ENCODE measurements around the gene SLC35F2. TPM values are rescaled to one million over a fixed set of nuclear protein-coding genes. Genes with fewer than 3 reads are reported as not detected.

Gene SLC35F2
- total and polyA plus RNA-seq, 10 donors, result 5.0 to 9.1 (median 6.7) TPM

- TF ChIP-seq POLR2A (IDR thresholded peaks at IDR 0.05) (no peak), CTCF (IDR thresholded peaks at IDR 0.05 in 8 of 11, conservative IDR thresholded peaks at IDR 0.05 in 3 of 11) (no peak), POLR2AphosphoS5 (IDR thresholded peaks at IDR 0.05) (no peak)
- no peak for DNase-seq
- 82 to 100% (median 86%) methylated on average over 1 of the region's 1 CpG for WGBS, 5 donors
- H3K36me3 ChIP-seq, result no peaks in the 10 kb centered on the region
- H3K4me3 ChIP-seq, result no peak overlapping the region
- intact Hi-C loops (cut with DNase I; ENCODE audit: low total_unique reads), result no loop called here
- H3K9me3 ChIP-seq, result peaks cover 0 to 9% (median 0%) of the 10 kb centered on the region in 8 donors
- H3K27ac ChIP-seq, result no peak overlapping the region
- H3K27me3 ChIP-seq (replicated peaks in 1 of 7), result peaks cover 0 to 24% (median 0%) of the 10 kb centered on the region in 7 donors
- H3K4me1 ChIP-seq, result no peaks in the 10 kb centered on the region
Observed at GRCh38 chr11:107756553-107756952, 102.0 kb downstream of the SLC35F2 start.

GRCh38 chr11:107752949-107753822 lies 105.4 kb downstream of the SLC35F2 start:
- H3K27ac ChIP-seq, result no peak overlapping the region
- 39 to 84% (median 48%) methylated on average over 2 of the region's 2 CpGs for WGBS, 5 donors
- peaks cover 0 to 13% (median 0%) of the 10 kb centered on the region in 7 donors for H3K27me3 ChIP-seq (replicated peaks in 1 of 7)
- H3K4me1 ChIP-seq, result no peaks in the 10 kb centered on the region
- intact Hi-C loops (cut with DNase I; ENCODE audit: low total_unique reads), result no loop called here
- no peak overlapping the region for H3K4me3 ChIP-seq
- no peak for TF ChIP-seq CTCF (IDR thresholded peaks at IDR 0.05 in 8 of 11, conservative IDR thresholded peaks at IDR 0.05 in 3 of 11)
- H3K9me3 ChIP-seq, result no peaks in the 10 kb centered on the region
- no peak for DNase-seq
- no peaks in the 10 kb centered on the region for H3K36me3 ChIP-seq

- DNase-seq, result no peak
- TF ChIP-seq CTCF (IDR thresholded peaks at IDR 0.05 in 8 of 11, conservative IDR thresholded peaks at IDR 0.05 in 3 of 11) (no peak), POLR2AphosphoS5 (IDR thresholded peaks at IDR 0.05) (no peak), POLR2A (IDR thresholded peaks at IDR 0.05) (no peak)
- Histone ChIP-seq H3K4me3 (no peak overlapping the region), H3K36me3 (no peaks in the 10 kb centered on the region), H3K27me3 (replicated peaks in 1 of 7) (peaks cover 0 to 6% (median 0%) of the 10 kb centered on the region in 7 donors), H3K4me1 (no peaks in the 10 kb centered on the region), H3K27ac (no peak overlapping the region), H3K9me3 (no peaks in the 10 kb centered on the region)
- 64 to 82% (median 70%) methylated on average over 5 of the region's 5 CpGs for WGBS, 5 donors
- intact Hi-C loops (cut with DNase I; ENCODE audit: low total_unique reads), result no loop called here
Observed at GRCh38 chr11:107752508-107752907, 106.1 kb downstream of the SLC35F2 start.

GRCh38 chr11:107751082-107751481 lies 107.5 kb downstream of the SLC35F2 start:
- intact Hi-C loops (cut with DNase I; ENCODE audit: low total_unique reads), result no loop called here
- DNase-seq, result no peak
- 82 to 93% (median 89%) methylated on average over 9 of the region's 9 CpGs for WGBS, 5 donors
- TF ChIP-seq CTCF (IDR thresholded peaks at IDR 0.05 in 8 of 11, conservative IDR thresholded peaks at IDR 0.05 in 3 of 11) (no peak), POLR2A (IDR thresholded peaks at IDR 0.05) (no peak), POLR2AphosphoS5 (IDR thresholded peaks at IDR 0.05) (no peak)
- Histone ChIP-seq H3K4me1 (no peaks in the 10 kb centered on the region), H3K36me3 (no peaks in the 10 kb centered on the region), H3K4me3 (no peak overlapping the region), H3K27ac (no peak overlapping the region), H3K27me3 (replicated peaks in 1 of 7) (peaks cover 0 to 5% (median 0%) of the 10 kb centered on the region in 7 donors), H3K9me3 (no peaks in the 10 kb centered on the region)
